ENCODE data around the gene LSM12.

DNA sequence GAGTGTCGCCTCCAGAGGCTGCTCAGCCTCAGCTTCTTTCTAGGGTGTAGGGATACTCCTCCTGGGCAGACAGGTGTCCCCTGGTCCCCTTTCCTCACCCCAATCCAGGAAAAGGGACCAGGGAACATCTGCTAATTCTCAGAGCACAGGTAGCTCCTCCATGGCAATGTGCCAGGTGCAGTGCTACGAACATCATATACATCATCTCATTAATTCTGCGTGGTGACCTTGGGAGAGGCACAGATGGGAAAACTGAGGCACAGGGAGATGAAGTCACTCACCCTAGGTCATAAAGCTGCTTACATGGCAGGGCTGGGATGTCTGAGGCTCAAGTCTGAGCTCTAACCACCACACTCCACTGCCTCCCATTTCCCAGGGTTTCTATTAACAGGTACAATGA, 45.3 kb upstream of the LSM12 start:
- TF ChIP-seq, protein P1, sequence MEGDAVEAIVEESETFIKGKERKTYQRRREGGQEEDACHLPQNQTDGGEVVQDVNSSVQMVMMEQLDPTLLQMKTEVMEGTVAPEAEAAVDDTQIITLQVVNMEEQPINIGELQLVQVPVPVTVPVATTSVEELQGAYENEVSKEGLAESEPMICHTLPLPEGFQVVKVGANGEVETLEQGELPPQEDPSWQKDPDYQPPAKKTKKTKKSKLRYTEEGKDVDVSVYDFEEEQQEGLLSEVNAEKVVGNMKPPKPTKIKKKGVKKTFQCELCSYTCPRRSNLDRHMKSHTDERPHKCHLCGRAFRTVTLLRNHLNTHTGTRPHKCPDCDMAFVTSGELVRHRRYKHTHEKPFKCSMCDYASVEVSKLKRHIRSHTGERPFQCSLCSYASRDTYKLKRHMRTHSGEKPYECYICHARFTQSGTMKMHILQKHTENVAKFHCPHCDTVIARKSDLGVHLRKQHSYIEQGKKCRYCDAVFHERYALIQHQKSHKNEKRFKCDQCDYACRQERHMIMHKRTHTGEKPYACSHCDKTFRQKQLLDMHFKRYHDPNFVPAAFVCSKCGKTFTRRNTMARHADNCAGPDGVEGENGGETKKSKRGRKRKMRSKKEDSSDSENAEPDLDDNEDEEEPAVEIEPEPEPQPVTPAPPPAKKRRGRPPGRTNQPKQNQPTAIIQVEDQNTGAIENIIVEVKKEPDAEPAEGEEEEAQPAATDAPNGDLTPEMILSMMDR (IDR thresholded peaks at IDR 0.05) = no peak
- TF ChIP-seq EZH2 (IDR thresholded peaks at IDR 0.05) = no peak
- no peak for TF ChIP-seq EZH2phosphoT487 (IDR thresholded peaks at IDR 0.05)

All from neural progenitor cell (in vitro differentiated cells).